AG20443 (cell line): ENCODE measurements around the gene AGMAT.

Source experiments
- DNase-seq: peaks from one replicate; pipeline ENCODE4 v3.0.0; 2012; ENCODE audit warnings: low spot score, mixed read lengths

Gene AGMAT, protein sequence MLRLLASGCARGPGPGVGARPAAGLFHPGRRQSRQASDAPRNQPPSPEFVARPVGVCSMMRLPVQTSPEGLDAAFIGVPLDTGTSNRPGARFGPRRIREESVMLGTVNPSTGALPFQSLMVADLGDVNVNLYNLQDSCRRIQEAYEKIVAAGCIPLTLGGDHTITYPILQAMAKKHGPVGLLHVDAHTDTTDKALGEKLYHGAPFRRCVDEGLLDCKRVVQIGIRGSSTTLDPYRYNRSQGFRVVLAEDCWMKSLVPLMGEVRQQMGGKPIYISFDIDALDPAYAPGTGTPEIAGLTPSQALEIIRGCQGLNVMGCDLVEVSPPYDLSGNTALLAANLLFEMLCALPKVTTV

DNA sequence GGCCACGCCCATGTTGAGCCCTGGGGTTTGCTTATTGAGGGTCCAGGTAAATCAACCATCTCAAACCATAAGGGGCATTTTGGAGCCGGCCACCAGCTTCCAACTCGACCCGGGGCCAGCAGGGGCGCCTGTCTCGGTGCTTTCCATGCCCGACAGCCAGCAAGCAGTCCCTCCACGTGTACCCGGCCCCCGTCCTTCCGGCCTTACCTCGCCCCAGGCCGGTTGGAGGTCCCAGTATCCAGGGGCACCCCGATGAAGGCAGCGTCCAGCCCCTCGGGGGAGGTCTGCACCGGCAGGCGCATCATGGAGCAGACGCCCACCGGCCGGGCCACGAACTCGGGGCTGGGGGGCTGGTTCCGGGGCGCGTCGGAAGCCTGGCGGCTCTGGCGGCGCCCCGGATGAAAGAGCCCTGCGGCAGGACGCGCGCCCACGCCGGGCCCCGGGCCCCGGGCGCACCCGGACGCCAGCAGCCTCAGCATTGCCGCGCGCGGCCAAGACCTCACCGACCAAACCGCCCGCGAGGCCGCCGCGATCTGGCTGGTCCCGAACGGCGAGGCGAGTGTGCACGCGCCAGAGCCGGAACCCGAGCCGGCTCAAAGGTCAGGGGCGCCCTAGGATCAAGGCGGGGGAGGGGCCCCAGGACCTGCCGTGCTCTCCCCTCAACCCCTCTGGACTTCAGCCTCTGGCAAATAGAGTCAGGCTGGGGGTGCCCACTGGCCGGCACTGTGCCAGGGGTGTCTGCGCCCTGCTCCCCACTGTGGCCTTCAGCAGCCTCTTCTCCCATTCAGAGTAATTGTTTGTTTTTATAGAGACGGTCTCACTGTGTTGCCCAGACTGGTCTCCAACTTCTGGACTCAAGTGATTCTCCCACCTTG lies at the start of gene AGMAT:
AGMAT (minus strand) TSS at position 563 of the 875 bp plus-strand sequence; CDS start at position 479, 84 bp downstream.
- peak; percentile 77 for DNase-seq

DNA sequence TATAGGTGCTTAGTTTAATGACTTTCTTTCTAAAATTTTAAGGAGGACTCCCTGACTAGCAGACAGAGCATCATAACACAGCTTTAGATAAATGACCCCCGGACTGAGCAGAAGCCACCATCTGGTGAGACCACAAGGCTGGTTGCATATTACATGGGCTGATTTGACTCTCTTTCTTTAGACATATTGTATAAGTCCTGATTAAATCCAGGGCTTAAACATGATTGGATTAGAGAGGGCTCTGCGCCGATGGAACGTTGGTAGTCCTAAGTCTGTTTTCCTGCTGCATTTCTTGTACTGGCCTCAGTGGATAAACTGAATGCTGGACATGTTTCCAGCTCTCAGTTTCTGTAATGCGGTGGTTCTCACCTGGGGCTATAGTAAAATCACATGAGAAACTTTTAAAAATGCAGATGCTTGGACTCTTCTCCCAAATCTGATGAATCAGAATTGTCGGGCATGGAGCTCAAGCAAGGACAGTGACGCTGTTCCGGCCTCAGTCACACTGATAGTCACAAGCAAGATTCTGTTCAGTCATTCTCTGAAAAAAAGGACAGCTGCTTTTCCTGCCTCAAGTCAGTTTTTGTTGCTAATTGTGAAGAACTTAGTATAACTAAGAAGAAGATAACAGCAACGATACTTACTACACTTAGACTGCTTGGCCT lies 49.0 kb upstream of the AGMAT start:
- no peak for DNase-seq

DNA sequence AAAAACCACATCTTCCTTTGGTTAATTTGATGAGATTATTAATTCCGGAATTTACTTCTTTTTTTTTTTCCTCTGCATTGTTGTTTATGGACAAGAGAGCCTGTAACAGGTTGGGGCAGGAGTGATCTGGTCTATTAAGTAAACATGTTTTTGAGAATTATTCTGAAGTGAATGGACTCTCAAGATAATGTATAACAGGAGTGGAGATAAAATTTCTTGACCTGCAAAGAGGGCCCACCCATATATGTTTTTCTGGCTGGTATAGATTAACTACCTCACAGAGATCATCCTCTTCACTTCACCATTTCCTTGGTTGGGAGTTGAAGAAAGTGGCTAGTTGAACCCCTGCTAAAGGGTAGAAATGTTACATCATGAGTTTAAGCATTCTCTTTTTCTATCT lies 43.2 kb upstream of the AGMAT start:
- DNase-seq, result no peak

DNA sequence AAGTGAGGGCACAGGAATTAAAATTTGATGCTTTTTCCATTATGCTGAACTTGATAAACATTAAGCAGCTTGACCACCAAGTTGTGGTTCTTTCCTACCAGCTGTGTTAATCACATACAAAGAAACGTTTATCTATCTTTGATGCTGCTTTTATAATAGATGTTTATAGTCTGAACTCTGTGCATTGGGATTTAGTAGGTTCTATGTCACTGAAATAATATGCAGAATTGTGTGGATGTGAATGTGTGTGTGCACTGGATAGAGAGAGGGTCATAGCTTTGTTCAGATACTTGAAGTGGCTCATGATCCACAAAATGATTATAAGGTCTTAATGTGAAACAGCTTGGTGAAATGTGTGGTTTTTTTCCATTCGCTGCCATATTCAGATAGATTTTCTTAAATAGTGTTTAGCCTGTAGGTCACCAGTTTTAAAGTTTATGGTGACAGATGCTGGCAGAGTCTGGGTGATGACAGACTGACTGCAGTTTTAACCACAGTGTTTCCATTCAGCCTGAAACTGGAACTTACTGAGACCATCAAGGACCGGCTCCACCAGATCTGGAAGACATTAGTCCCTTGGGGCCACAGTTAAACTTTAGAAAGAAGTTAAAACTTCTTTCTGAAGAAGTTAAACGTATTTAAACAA lies 42.6 kb upstream of the AGMAT start:
- peak; percentile 33 for DNase-seq

DNA sequence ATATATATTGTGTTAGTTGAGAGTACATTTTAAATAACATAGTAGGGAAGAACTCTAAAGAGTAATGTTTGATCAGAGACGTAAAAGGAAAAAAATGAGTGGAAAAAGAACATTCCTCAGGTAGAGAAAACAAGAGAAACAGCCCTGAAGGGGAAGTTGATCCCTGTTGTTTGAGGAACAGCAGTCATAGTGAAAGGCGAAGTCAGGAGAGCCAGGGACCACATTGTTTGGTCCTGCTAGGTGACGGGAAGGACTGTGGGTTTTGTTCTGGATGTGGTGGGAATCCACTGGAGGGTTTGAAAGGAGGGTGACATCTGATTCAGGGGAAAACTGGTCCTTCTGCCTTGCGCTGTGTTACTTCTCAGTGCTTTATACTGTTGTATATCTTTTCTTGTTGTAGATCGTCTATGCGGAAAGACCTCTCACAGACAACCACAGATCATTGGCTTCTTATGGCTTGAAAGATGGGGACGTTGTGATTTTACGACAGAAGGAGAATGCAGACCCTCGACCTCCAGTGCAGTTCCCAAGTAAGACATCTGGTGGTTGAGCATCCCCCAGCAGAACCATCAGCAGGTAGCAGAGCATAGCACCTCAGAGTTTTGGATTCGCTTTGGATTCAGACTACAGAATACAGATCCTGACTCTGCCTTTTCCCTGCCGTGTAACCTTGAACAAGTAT lies 41.6 kb upstream of the AGMAT start:
- DNase-seq, result no peak

DNA sequence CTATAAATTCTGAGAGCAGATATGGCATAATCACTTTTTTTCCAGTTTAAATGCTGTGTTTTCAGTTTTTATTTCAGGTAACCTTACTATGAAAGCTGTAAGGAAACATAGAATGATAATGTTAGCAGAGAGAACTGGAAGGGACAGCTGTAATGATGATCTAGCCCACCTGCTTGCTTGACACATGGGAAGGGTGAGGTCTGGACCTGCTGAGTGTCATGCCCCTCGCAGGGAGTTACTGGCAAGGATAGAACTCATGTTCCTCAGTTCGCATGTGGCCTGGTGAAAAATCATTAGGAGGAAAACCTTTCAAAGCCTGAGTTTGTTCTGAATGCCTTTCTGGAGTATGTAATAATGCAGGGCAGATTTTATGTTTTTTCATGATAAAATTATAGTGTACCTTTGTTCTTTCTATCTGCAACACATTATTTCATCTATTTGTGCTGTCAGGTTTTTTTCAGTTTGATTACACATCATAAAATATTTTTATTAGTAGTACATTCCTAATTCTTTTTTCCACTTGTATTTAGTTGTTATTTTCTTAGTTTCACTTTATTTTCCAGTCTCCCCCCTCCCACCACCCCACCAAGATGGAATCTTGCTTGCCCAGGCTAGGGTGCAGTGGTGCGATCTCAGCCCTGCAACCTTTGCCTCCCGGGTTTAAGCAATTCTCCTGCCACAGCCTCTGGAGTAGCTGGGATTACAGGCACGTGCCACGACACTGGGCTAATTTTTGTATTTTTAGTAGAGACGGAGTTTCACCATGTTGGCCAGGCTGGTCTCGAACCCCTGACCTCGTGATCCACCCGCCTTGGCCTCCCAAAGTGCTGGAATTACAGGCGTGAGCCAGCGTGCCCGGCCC lies 40.4 kb upstream of the AGMAT start:
- no peak for DNase-seq

DNA sequence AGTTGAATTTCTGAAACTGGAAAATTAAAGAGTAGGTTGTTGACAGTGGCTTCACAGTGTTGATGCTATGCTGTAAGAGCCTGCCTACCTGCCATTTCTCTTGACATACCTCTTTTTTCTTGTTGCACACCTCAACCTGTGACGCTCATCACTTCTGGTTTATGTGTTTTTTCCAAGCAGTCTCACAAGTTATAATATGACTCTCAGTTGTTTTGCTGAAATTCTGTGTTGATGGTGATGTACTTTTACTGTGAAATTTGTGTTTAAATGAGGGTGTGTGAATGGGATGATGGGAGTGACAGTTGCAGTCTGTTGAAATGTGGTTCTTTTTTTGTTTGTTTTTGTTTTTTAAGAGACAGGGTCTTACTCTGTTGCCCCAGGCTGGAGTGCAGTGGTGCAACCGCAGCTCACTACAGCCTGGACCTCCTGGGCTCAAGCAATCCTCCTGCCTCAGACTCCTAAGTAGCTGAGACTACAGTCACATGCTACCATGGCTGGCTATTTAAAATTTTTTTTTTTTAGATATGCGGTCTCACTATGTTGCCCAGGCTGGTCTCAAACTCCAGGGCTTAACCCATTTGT lies 39.4 kb upstream of the AGMAT start:
- DNase-seq, result no peak

DNA sequence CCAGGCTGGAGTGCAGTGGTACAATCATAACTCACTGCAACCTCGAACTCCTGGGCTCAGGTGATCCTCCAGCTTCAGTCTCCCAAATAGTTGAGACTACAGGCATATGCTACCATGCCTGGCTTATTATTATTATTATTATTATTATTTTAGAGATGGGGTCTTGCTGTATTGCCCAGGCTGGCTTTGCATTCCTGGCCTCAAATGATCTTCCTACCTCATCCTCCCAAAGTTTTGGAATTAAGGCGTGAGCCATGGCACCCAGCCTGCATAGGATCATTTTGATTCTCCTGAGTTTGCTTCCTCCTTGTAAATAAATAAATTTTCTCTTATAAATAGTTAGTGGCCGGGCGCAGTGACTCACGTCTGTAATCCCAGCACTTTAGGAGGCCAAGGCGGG lies 38.6 kb upstream of the AGMAT start:
- DNase-seq, result no peak

DNA sequence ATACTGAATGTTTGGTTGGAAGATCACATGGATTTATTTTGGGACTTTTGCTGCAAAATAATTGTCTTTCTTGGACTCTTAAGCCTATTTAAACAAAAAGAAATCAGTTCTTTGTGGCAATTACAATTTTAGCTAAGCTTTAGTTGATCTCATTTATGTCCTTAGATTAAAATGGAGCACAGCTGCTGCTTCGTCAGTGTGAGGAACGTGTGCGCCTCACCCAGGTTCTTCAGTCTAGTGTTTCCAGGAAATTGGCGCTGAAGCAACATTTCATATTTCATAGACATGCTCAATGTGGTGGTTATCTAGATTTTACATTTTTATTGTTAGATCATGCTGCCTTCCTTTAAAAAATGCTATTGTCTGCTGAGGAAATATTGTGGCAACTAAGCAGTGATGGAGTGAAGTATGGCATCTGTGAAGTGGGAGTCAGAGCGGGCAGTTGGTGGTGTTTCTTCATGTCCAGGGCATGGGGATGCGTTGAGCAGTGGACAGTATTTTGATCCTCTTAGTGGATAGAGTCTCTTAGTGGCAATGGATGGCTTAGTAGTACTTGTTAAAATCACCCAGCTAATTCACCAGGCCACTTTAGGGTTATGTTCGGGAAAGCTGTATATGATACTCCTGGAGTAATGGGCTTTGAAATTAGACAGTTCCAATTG lies 38.0 kb upstream of the AGMAT start:
- DNase-seq, result no peak

DNA sequence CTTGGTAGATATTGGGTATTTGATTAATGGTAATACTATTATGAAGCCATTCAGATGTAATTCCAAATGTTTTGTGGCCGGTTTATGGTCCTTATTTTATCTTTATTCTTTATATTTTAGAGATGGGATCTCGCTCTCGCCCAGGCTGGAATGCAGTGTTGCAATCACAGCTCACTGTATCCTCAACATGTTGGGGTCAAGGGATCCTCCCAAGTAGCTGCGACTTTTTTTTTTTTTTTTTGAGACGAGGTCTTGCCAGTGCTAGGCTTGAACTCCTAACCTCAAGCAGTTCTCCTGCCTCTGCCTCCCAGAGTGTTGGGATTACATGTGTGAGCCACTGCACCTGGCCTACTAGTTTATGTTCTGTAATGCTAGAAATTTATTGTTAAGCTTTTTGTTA lies 37.1 kb upstream of the AGMAT start:
- DNase-seq, result peak; percentile 25

DNA sequence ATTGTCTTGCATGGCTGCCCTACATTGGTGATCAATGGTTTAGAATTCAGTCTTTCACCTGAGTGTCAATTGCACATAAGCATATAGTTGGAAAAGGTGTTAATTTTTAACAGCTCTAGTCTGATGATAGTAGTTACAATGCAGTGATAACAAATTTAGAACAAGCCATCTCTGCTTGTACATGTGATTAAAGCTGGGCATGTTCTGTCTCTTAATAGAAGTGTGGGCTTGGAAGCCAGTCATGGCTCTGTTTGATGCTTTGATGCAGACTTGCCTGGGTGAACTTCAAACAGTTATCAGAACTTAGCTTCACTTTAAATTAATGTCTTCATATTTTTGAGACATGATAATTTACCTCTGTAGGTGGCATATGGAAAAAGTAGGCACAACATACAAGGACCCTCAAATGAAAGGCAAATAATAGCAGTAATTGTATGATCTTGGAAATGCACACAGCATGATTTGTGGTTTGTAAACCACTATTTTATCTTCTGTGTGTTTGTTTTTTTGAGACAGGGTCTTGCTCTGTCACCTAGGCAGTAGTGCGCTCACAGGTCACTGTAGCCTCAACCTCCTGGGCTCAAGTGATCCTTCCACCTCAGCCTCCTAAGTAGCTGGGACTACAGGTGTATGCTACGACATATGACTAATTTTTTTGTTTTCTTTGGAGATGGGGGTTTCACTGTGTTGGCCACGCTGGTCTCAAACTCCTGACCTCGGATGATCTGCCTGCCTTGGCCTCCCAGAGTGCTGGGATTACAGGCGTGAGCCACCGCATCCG lies 36.2 kb upstream of the AGMAT start:
- no peak for DNase-seq

DNA sequence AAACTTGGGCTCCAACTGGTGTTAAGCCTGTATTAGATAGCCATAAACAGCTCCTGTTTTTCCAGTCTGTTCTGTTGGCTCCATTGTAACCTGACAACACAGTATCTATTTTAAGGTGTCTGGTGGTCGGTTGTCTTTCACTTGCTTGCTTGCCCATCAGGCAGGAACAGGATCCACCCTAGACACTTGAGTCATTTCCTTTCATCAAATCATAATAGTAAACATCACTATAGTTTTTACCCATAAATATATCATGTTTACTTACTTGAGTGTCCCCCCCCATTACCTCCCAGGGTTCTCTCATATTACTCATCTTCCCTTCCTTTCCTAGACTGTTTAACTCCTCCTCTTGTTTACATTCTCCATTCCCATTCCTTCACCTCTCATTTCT lies 35.3 kb upstream of the AGMAT start:
- no peak for DNase-seq

DNA sequence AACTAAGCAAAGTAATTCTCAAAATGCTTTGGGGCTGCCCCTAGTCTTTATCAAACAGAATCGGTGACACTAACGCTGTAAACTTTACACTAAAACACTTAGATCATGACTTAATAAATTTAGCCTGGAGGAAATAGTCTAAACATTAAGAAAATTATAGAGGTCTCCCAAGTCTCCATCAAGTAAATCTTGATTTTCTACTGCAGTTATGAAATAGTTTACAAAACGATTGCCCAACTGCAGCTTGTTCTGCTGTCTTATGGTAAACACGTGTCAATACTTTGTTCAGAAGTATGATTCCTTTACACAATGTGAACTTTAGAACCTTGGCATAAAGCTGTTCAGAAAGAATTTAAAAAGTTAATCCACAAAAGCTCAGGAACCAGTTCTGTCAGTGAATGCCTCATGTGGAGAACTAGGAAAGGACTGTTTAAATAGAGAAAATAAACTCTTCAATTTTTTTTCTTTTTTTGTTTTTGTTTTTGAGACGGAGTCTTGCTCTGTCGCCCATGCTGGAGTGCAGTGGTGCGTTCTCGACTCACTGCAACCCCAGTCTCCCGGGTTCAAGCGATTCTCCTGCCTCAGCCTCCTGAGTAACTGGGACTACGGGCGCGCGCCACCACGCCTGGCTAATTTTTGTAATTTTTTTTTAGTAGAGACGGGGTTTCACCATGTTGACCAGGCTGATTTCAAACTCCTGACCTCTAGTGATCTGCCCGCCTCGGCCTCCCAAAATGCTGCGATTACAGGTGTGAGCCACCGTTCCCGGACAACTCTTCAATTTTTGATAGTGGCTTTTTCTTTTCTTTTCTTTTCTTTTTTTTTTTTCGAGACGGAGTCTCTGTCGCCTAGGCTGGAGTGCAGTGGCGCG lies 34.0 kb upstream of the AGMAT start:
- DNase-seq, result peak; percentile 49

DNA sequence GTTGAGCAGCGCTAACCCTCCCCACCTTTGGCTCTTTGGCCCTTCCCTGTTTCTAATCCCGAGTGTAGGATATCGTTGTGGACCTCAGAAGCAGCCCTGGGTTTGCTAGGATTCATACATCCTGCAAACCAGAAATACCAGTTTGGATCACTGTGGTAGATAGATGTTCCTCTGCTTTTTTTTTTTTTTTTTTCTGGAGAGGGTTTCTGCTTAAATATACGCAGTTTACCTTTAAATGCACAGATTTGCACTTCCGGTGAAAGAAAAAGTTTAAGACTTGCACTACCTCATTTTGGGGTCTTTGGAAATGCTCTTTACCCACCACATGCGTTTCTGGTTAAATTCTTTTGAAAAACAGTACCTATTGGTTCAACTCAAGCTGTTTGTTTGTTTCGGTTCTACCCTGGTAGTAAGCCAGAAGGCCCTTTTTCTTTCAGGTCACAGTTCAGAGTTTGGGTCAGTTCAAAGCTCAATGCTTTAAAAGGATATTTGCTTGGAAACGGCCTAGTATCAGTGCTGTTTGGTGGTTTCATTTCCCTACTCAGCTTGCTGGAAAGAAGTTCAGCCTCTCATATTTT lies 33.3 kb upstream of the AGMAT start:
- no peak for DNase-seq

DNA sequence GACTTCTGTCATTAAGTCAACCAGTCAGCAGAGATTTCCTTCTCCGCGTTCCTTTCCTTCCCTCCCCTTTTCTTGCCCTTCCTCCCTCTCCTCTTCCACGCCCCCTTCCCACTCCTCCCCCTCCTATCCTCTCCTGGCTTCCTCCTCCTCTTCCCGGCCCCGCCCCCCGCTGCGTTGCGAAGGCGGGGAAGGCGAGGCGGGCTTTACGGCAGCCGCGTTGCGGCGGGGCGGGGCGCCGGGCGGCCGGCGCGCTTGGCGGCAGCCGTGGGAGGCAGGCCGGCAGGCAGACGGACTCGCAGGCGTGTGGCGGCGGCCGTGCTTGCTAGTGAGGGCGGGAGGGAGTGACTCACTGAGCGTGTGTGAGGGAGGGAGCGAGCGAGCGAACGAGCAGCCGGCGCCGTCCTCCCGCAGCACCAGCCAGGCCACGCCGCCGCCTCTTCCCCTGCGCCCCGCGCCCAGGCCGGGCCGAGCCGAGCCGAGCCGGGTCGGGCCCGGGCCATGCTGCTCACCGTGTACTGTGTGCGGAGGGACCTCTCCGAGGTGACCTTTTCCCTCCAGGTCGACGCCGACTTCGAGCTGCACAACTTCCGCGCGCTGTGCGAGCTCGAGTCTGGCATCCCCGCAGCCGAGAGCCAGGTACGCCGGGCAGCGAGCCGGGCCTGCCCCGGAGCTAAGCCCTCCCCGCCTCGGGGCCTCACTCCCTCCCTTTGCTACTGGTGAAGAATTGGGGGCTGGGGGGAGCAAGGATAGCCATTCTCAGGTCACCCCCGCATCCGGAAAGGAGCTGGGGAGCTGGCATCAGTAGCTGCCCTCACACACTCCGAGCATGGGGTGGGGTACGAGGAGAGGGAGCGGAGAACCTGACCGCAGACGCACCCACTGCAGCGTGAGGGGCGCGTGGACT lies 32.6 kb upstream of the AGMAT start, which contains the start of gene DDI2:
DDI2 (plus strand) TSS at position 286 of the 904 bp plus-strand sequence; CDS start at position 499, 213 bp downstream.
- peak; percentile 96 for DNase-seq
